Stimulated activated CD8-positive, alpha-beta memory T cell treated with anti-CD3 and anti-CD28 coated beads, Interleukin-7, amount 100 ng/mL, for 48 hours (primary cell): ENCODE data around the gene DCC.

Experiments used
- DNase-seq, 2 donors: peaks; one replicate each; pipeline ENCODE4 v3.0.0-alpha.2; 2020; ENCODE audit warnings: low read depth in 1 of 2; ENCODE audit errors: extremely low read depth in 1 of 2

DCC gene

DNA sequence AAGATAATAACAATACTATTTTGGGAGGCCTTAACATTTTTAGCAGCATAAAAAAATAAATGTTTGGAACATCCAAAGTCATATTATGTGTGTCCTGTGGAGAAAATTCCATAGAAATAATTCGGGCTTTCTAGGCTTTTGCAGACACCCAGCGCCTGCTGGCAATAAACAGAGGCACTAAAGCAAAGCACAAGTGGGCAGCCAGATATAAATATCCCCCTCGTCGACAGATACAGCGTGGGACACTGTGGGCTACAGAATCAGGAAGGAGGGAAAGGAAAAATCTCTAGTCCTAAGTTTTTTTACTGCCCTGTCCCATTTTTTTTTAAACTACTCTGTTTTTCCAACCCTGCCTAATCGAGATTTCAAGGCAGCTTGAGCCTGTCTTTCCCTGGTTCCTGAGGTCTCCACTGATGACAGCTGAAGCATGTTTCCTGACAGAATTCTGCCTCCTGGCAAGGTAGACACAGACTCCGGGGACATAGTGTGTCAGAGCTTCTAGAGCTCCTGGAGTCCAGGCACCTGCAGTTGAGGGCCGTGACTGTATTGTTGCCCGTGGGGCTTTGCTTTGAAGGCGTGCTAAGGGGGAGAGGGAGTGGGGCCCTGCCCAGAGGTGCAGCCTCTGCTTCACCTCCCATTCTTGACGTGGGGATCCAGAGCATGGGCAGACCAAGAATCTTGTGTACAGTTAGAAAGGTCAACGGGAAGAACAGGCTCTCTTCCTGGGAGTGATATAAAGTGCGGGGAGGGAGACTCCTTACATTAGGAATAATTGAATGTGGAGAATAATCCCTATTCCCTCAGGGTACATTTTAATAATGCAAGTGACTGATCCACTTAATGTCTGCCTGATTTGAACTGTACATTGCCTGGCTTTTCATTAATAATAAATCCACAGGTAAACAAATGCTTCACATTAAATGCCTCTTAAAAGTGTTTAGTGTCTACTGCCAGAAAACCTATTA is 232.3 kb downstream of the DCC start:
- DNase-seq, result no peak

DNA sequence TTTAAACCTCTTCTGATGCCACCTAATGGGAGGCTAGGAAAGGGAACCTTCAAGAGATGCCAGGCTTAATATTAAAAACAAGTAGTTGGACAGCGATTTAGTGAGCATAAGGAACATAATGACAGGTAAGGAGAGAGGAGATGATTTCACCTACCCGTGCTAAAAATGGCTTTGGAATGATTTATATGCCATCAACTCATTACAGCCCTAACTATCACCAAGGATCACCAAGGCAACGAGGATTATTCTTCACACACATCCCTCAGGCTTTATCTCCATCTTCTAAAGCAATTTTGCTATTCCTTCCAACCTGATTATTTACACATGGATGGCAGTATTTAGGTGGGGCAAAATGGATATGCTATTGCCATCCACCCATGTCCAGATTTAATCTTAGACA is 237.8 kb downstream of the DCC start:
- DNase-seq, result no peak

DNA sequence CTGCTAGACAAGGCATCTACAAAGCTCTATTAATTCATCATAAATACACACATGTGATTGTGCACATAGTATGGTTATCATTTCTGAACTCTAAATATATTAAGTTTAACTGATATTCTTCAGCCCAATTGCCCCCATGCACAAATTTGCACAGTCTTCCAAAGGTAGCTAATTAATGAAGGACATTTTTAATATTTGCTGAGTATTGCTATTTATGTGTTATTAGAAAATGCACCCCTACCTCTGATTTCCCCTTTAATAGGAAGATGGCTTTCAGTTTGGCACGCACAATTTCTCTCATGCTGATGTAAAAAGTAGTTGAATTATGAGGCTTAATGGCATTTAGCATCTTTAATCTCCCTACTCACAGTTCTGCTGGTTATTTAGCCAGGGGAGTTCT is 242.1 kb downstream of the DCC start:
- no peak for DNase-seq

DNA sequence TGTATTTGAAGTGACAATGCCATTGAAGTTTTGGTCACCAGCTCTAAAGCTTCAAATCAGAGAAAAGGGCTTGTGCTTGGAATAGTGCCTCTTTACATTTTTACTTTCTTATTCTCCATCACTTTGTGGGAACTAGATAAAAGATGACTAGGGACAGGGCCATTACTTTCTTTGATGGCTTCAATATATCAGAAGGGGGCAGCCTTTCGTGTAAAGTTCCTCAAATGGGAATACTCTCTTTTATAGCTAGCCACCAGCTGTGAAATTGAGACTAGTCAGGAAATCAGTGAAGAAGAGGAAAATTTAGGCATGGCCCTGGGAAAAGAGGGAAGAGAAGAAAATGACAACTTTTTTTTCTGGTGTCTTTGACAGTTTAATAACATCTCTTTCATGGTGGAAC is 242.5 kb downstream of the DCC start:
- DNase-seq, result no peak

DNA sequence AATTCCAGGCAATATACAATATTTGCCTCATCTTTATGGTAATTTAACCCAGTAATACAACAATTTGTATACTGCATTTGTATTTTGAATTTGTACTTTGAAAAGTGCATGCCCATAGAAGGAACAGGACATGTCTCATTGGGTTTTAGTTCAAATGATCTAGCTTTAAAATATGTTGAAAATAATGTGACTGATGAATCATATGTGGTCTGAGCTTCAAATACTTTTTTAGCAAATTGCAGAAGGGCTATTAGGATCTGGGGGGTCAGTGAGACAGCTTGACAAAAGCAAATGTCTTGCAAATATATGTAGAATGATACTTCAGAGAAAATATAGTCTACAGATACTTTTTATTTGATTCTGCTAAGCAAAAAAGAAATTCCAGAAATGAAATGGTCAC is 248.9 kb downstream of the DCC start:
- no peak for DNase-seq

DNA sequence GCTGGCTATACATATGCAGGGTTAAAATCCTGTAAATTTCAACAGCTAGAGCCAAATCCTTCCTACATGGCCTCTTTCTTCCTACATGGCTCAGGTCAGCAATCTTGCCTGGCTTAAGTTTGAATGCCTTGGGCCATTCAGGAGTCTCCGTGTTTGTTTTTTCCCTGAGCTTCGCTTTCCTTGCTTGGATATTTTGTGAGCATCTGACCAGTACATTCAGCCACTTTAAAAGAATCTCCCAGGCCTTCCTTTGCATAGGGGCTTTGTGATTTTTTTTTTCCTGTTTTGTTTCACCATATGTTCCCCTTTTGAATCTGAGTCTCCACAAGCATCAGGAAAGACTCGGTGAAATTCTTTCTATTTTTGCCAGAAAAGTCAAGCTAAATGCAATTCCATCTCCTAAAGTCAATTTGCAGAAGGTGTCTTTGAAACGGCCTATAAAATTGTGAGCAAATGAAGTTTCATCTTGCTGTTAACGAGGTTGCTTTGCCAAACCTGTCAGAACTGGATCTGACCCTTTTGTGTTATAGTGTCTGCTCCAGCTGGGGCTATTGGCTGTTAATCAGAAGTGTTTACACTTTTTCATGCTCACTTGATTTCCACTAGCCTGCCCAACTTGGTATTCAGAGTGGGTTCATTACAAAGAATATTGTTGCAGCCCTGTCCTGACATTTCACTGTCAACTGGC is 256.9 kb downstream of the DCC start:
- DNase-seq, result no peak

DNA sequence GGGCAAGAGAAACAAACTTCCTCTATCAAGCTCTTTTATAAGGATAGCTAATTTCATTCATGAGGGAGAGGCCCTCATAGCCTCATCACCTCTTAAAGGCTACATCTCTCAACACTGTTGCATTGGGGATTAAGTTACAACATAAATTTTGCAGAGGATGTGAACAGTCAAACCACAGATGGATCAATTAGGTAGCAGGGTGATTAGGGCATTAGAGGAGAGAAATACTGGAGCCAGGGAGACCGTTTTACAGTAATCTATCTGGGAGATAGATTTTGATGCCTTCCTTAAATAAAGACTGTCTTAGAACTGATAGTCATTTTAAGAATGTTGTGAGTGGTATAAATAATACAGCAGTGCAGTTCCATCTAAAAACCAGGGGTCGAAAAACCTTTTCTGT is 258.9 kb downstream of the DCC start:
- DNase-seq, result no peak

DNA sequence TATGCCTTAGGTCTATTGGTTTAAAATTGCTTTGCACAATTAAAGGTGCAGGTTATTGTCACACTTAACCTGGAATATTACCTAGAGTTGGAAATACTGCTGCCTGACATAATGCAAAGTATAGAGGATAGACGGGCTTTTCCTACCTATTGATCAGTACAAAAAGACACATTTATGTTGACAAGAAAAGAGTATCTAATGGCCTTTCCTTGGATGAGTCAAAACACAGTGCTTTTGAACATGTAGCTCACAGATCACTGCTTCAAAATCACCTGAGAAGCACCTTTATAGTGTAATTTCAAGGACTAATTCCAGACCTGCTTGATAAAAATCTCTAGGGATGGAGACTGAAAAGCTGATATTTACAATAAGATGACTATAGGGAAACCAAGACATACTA is 262.8 kb downstream of the DCC start:
- DNase-seq, result no peak

DNA sequence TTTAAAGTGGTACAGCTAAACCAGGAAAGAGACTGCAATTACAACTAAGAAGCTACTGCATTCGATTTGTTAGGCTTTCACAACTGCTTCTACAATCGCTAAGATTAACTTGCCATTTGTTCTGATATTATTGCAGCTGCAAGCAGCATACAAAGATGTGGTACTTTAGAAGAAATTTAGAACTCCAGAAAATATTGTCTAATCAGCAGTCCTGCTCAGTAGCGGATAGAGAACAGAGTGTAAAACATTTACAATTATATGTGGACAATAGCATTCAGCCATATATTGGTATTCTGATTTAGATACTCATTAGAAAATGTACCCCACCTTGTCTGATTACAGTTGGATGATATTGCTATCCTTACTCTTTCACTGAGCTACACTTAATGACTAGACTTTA is 265.3 kb downstream of the DCC start:
- no peak for DNase-seq

DNA sequence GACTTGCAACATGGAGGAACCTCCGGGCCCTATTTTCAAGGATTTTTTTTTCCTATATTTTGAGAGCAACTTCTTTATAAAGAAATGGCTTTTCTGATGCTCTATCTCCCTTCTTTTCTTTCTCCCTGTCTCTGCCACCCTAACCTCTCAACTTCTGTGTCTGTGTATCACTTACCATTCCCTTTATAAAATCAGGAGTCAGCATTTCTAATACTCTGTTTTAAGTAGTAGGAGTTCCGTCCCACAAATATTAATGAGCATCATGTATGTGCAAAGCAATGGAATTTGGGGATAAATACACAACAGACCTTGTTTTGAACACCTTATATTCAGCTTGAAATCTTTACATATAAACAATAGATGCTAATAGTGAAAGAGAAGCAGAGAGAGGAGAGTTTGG is 268.0 kb downstream of the DCC start:
- no peak for DNase-seq

DNA sequence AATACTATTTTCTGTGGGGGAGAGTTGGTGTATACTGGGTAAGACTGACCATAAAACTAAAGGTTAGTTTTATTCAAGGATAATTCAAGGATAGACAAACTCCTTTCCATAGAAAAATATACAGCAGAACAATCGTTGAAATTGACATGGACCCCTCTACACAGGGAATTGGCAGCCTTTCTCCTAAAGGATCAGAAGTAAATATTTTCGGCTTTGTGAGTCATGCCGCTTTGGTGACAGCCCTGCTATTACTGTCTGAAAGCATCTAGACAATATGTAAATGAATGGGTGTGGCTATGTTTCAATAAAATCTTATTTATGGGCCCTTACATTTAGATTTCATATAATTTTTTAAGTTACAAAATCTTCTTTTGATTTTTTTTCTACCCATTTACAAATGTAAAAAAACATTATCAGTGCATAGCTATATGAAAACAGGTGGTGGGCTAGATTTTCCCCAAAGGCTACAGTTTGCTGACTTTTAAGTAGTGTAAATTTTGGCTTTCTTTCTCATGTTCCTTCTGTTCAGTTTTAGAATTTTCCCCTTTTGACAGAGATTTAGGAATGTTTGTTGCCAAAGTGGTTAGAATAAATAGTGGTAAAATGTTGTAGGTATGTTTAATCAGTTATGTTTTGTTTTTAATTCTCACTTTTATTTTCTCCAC is 270.6 kb downstream of the DCC start:
- DNase-seq, result no peak

DNA sequence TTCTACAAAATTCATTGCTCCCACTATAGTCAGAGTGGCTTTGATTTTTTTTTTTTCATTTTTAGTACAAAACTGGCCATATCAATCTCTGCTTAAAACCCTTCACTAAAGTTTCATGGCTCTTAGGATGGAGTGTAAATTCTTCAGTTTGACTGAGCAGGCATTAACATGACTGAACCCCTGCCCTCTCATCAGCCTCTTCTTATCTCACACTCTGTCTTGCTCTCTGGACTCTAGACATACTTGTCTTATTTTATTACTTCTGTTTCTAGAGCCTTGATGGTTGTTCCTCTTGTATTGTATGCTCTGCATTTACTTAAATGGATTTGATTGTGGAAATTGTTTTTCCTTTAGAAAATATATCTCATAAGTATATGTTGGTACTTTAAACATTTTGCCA is 272.4 kb downstream of the DCC start:
- no peak for DNase-seq

DNA sequence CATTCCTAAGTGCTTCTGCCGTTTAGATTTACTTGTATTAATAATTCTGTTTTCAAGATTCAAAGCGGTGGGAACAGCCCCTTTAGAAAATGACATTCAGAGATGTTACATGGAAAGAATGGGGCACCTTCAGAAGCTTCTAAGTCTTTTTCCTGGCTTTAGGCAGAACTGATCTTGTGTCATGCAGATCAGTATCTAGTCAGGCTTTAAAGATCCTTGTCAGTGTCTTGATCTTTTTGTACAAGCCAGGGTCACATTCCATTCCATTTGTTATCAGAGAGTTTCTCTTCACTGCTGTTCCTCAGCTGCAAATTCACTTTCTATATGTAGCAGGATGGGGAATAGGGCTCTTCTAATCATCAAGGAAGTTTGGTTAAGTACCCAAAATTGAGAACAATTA is 275.3 kb downstream of the DCC start:
- no peak for DNase-seq

DNA sequence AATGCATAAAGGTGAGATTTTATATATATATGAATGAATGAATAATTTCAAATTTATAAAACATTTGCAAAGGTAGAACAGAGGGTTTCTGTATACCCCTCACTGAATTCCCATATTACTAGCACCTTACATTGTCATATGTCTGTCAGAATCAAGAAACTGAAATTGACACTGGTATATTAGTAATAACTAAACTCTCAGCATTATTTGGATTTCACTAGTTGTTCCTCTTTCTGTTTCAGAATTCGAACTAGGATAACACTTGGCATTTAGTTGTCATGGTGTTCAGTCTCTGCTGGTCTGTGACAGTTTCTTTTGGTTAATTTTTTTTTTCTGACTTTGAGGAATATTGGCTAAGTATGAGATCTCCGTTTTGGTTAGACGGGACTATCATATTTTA is 275.9 kb downstream of the DCC start:
- no peak for DNase-seq

DNA sequence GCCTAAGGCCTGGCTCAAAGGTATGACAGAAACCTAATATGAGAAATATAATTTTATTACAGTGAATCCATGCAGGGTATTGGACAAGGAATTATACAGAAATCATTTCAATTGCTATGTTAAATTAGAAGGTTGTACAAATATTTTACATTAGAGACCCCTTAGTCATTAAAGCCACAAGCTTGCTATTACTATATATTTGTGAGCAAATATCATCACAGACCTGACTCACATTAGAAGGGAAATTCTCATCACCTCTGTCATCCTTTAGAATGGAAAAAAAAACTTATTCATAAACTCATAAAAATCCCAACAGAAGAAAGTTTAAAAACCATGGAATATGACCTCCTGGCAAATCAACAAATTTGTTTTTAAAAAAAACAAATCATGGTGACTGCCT is 277.9 kb downstream of the DCC start:
- no peak for DNase-seq

DNA sequence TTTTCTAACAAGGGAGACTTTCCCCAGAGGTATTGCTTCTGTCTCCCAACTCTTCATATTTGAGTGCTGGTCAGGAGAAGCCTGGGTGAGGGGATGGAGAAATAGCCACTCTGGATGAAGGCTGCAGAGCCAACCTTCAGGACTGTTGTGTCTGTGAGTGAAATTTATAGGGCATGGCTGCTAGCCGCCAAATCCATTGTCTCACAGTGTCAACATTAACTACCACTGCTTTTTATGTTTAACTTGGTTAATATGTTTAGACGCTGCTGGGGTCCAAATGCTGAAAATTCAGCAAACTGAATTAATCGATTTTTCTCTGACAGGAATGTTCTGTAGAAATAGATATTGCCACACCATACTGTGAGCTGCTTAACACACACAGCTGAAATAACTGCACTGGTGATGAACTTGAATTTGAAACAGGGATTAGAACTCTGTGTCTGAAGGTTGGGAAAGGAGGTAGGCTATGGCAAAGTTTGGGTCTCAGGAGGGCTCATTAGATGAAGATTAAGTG is 281.0 kb downstream of the DCC start:
- DNase-seq, result no peak

DNA sequence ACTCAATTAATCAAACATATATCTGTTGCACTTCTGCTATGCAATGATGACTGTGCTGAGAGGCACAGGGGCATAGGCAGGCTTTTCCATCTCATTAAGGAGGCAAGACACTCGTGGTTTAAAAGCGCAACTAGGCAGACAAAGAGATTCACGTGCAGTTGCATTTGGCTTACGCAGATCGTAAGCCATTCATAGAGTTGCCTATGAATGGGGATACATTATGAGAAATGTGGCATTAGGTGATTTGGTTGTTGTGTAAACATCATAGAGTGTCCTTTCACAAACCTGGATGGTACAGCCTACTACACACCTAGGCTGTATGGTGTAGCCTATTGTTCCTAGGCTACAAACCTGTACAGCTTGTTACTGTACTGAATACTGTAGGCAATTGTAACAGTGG is 284.7 kb downstream of the DCC start:
- DNase-seq, result no peak

DNA sequence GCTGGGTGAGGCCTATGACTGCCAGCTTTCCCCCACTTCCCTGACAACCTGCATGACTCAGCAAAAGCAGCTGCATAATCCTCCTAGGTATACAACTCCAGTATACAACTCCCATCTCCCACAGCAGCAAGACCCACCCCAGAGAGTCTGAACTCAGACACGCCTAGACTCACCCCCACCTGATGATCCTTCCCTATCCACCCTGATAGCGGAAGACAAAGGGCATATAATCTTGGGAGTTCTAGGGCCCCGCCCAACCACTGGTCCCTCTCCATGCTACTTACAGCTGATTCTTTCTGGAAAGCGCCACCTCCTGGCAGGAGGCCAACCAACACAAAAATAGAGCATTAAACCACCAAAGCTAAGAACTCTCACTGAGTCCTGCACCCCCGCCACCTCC is 296.5 kb downstream of the DCC start:
- DNase-seq, result no peak

DNA sequence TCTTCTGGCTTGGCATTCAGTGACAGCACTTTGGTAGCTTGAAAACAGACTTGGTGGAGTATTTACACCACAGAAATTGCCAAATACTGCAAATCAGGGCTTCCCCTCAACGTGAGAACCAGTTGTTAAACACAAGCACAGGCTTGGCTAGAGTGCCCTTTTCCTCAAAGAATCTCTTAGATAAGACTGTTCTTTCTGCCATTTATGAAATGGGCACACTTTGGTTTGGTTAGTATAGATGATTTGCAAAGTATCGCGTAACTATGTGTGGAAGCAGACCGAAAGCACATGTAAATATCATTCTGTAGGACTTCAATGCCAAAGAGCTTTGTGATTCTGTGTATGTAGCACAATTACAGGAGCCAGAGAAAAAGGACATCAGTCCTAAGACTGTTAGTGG is 308.2 kb downstream of the DCC start:
- no peak for DNase-seq

DNA sequence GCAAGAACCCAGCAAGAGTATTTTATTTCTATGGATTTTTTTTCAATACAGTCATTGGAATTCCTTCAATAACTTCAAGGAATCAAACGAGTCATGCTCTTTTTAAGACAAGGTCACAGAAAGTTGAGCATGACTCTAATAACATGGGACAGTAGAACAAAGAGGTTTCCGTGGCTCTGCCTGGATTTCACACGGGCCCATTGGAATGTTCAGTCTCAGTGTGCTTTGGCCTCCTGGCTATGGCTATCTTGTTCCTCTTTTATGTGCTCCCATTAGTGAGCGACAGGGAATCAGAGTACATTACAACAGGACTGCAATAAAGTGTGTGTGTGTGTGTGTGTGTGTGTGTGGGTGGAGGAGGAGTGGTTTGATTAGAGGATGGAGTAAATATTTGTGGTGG is 312.4 kb downstream of the DCC start:
- no peak for DNase-seq

DNA sequence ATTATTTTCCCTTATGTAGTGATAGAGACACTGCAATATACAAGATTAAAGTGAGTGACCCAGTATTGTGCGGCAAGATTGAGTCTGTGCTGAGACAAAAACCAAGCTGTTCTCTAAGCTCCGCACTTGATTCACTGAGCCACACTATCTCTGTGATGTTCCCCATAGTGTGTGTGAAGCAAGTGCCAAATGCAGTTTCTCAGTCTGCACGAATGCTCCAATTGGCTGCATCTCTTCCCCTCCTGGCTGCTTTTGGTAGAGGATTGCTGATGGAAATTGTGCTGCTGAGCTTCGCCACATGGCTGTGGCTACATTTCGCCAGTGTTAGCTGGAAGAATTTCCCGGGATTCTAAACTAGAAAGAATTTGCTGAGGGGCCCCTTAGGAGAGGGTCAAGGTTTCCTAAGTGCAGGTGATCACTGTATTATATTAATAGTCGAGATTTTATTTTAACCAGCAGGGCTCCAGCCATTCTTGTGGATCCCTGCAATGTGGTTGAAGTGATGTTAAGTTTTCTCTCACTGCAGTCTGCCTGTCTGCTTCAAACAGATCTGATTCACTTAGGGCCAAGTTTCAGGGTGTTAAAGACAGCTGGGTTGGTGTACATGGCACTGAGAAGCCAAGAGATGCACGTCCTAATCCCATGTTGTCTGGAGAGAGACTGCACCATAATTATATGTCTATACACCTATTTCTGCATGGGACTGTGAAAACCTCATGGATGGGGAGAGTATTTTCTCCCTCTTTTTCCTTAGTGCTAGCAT is 317.2 kb downstream of the DCC start:
- no peak for DNase-seq
